Measurements from ENCODE around the gene TRMT2B.
"Not testable (repeated sequence)": the region's sequence is repeated elsewhere in the genome, so short reads cannot be mapped to it uniquely, and the experiment has no call there.

Gene TRMT2B, protein sequence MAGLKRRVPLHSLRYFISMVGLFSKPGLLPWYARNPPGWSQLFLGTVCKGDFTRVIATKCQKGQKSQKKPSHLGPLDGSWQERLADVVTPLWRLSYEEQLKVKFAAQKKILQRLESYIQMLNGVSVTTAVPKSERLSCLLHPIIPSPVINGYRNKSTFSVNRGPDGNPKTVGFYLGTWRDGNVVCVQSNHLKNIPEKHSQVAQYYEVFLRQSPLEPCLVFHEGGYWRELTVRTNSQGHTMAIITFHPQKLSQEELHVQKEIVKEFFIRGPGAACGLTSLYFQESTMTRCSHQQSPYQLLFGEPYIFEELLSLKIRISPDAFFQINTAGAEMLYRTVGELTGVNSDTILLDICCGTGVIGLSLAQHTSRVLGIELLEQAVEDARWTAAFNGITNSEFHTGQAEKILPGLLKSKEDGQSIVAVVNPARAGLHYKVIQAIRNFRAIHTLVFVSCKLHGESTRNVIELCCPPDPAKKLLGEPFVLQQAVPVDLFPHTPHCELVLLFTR

DNA sequence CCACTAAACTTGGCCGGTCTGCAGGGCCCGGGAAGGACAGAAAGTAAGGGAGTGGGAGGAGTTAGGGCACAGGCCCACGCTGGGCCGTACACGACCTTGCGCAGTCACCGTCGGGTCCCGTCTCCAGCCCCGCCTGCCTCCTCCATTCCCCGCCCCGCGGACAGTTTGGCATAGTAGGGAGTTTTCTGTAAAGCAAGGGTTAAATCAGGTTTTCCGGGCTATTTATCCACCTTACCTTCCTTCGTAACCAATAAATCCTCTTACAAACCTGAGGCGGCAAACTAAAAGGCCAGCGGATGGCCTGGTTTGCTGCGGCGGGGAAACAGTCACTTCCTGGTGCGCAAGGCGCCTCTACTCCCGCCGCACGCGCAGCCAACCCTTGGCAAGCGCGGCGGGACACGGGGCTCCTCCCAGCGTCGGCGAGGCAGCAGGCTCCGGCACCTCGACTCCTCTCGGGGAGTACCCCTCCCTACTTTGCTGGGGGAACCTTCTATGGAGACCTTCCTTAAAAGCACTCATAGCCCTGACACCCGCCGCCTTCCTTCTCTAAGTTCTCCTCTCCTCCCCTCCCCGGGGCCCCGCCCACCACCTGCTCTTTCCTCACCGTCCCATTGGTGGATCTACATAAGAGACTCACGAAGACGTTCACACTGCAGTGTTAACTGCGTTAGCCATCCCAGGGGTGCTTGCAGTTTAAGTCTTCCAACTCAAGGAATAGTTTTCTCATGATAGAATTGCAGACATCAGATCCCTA lies at the start of gene TRMT2B:
Gene TRMT2B (minus strand): TSS at position 563 of the 754 bp plus-strand sequence. CDS start 9,822 bp downstream, outside the sequence.
- DNase-seq, result peak; percentile 71

DNA sequence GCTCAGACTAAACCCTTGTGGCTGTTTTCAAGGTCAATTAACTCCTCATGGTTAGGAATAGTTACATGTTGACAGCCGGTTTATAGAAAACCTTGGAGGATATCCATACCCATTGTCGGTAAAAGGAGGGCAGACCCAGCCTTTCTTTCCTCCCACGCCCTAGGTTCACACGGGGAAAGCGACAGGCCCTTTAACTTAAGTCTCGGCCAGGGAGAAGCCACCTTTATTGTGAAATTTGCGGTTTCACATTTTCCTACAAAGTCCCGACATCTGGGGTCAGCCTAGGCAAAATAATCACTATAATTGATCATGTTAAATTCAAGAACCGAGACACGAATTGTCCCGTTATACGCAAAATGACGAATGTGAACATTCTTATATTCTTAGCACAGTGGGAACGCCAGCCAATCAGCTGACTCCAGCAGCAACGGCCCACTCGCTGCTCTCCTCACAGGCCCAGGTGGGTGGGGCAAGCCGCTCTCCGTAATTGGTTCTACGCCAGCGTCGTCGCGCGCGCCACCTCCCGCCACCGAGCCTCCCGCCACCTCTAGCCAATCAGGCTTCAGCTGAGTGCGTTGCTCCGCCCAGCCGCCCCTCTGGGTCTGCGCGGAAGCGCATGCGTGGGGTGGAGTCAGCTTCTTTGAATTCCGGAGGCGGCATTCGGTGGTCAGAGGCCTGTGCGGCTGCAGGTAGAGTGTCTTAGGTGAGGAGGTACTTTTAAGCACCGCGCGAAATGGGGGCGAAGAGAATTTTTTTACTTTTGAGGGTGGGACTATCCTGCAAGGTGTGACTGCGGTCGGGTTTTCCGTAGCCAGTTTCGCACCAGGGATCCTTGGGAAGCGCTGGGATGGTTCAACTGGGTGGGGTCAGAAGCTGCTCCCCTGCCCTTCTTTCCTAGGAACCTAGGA lies 45.9 kb upstream of the TRMT2B start, which contains the start of gene CENPI:
Gene CENPI (plus strand): TSS at position 659 of the 908 bp plus-strand sequence. CDS start 2,867 bp downstream, outside the sequence.
- peak; percentile 83 for DNase-seq

DNA sequence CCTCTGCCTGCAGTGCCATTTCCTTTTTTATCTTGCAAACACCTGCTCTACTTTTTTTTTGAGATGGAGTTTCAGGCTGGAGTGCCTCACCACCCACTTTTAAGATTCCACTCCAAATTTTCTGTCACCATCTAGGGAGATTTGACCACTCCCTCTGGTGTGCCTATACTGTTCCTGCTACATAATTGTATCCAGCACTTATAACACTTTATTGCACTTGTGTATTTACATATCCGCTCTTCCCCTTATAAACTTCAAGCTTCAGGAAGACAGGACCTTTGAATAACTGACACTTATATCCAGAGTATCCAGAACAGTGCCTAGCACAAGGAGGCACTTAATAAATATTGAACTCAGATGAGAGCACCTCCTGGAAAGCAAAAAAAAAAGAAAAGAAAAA lies 39.9 kb upstream of the TRMT2B start:
- no peak for DNase-seq

DNA sequence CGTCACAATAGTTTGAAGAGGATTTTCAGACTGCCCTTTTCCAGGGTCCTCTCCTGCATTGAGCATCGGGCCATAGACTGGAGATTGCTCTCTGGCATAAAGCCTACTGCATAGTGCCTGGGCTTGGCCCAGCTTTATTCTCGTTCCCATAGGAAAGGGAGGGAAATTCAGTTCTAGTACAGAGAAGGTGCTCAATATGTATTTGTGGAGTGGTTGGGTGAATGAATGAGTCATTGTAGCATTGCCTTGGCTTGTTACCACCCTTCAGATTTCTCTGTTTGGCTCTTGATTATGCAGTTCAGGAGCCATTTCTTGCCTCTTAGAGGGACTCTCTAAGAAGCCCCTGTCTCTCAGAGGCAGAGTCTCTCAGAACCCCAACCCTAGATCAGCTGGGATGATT lies 29.3 kb upstream of the TRMT2B start:
- no peak for DNase-seq

DNA sequence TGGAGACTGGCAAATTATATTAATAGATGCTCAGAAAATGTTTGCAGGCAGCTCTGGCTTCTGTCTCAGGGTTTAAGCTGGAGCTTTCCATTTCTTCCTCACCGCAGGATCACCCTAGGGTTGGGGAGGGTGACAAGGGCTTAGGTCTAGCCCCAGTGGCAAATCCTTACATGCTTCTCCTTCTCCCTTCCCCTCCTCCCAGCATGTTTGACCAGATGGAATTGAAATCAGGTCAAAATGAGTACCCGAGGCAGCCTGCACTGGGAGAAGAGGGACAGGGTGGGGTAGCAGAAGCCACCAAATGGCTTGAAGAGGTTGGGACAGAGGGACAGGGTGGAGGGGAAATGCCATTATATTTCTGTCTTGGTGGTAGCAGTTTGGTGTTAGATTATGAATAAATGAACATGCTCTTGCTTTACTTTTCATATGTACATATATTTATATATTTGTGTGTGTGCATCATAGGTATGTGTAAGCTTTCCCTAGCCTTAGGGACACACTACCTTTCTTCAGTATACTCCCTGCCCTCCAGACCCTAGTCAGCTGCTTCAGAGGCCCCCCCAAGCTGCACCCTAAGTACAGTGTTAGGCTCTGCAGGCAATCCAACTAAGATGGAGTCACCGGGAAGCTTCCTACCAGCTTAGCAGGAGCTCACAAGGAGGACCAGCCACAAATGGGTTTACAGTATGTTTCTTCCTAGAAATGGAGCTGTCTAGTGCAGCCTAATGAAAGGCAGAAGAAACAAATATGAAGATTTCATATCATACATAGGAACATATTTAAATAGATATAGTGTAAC lies 28.6 kb upstream of the TRMT2B start:
- DNase-seq, result no peak

DNA sequence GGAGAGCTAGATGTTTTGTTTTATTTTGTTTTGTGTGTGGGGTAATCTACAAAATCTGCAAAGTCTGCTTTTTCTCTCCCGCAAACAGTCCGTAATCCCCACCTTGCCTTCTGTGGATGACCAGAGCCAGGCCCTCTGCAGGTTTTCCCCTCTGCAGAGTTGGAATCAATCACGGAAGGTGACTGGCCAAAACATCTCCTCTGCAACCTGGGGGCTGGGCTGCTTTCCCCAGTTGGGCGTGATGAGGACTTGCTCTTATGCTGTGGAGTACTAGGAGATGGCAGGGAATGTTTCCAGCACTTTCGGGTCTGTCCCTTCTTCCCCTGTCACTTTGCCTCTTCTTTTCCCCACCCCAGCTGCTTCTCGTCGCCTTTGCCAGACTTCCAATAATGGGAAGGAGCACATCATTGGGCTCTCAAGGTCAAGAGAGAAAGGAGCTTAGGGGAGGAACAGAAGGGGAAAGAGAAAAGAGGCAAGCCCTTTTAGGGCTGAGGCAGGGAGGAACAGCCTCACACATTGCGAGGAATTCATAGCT lies 27.9 kb upstream of the TRMT2B start:
- no peak for DNase-seq

DNA sequence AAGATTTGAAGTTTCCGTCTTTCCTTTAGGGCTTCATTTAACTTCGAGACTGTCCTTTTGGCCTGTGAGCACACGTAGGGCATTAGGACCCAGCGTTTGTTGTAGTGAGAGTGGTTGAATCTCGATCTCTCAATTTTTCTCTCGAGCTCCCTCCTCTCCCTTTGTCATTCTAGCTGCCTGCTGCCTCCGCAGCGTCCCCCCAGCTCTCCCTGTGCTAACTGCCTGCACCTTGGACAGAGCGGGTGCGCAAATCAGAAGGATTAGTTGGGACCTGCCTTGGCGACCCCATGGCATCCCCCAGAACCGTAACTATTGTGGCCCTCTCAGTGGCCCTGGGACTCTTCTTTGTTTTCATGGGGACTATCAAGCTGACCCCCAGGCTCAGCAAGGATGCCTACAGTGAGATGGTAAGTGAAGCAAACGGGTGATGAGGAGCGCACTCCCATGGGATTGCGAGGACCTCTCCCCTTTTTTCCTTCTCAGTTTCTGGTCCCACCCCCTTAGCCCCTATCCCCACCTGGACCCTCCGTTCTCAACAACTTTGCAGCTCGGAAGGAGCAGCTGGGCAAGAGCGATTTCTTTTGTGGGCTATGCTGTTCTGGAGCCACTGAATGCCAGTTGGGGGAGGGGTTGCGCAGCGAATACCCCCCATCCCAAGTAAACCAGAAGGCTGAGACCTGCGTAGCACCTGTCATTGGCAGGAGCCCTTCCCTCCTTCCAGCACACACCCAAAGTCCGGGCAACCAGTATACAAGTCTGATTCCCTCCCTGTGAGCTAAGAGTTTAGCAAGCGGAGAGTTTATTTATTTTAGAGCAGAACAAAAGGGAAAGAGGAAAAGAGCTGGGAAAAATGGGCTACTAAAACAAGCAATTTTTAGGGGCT lies 27.0 kb upstream of the TRMT2B start, which contains the start of gene TMEM35A:
Gene TMEM35A (plus strand): TSS at position 164 of the 883 bp plus-strand sequence. CDS start 124 bp downstream, at position 288.
- DNase-seq, result no peak

DNA sequence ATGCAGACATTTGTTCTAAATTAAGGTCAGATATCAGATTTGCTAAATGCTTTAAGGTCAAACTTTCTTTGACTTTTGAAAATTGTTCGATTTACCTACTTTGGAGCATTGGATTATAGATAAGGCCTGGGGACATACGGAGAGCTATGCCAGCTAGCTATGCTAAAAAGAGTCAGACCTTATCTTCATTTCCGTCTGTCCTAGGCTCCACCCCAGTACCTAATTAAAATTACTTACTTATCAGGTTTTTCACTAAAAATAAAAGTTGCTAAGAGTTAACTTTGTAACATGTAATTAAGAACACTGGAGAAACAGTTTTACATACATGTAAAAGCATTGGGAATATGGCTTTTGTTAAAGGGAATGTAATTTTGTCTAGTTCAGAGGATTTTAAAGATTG lies 19.7 kb upstream of the TRMT2B start:
- no peak for DNase-seq

DNA sequence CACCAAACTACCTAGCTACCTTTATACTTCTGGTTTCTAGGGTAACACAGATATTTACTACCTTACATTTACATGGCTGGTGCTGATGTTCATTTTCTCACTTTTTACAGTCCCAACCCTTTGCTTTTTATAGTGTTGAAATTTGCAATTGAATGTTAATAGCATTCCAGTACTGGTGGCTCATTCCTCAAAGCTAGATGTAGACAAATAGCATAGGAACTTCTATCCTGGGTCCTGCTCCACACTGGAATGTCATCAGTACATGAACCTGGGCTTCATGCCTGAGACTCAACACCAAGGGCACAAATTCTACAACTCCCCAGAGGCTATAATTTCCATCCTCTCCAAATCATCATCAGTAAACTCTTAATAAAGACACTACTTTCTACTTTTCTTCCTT lies 10.3 kb upstream of the TRMT2B start:
- DNase-seq, result no peak

DNA sequence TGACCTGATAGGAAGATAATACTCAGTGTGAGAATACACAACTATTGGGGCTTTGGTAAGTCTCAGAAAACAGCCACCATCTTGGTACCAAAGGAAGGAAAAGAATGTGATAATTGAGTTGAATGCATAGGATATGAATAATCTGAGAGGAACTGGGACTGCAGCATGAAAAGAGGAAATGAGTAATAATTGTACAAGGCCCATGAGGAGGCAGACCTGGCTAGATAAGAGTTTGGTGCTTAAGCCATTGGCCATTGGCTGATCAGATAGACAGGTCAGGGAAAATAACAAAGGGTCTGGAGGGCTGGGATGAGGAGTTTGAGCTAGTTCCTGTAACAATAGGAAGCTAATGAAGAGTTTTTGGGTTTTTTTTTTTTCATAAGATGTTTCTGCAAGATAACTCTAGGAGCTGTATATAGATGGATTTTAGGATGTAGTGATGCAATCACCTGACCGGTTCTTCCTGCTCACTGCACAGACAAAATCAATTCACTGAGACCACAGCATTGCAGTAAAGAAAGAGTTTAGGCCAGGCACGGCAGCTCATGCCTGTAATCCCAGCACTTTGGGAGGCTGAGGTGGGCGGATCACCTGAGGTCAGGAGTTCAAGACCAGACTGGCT lies 5.3 kb upstream of the TRMT2B start:
- DNase-seq, result no peak

DNA sequence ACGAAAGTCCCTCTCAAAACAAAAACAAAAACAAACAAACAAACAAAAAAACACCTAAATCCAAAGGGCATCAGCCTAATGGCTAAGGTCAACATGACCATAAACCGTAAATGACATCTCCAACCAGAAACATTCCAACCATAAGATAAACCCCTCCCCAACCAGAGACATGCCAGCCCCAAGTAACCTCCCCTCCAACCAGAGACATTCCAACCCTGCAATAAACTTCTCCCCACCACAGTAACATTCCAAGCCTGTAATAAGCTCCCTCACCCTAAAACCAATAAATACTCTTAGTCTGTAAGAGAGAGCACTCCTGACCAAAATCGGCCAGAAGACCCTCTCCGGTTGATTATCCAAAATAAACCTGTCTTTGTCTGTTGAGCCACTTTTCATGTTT lies 4.6 kb upstream of the TRMT2B start:
- DNase-seq, result not testable (repeated sequence)

DNA sequence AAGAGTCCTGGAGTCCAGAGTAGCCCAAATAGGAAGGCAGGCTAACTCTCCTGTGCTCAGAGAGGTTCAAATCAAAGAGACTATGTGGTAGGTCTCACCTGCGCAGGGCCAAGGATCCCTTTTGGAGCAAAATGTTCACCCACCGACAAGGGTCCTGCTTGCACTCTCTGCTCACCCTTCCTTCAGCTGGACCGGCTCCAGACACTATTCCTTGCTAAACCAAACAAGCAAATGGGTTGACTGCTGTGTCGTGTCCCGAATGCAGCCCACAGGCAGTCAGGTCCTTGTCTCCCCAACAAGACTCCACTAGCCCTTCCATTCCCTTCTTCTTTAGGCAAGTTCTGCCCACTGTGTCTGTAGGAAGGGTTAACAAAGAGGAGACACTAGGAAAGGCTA lies 760 bp downstream of the TRMT2B start:
- DNase-seq, result no peak

DNA sequence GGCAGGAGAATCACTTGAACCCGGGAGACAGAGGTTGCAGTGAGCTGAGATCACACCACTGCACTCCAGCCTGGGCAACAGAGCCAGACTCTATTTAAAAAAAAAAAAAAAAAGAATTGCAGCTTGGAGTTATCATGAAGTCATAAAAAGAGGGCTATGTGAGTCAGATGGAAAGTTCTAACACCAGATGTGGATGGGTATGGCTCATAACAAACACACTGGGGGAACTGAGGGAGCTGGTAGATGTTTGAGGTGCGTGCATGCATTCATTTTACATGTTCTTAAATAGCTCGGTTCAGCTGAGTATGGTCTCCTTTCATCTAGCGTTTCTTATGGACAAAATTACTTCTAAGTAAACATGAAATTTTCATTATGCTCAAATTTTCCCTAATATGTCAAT lies 11.7 kb downstream of the TRMT2B start:
- DNase-seq, result no peak

DNA sequence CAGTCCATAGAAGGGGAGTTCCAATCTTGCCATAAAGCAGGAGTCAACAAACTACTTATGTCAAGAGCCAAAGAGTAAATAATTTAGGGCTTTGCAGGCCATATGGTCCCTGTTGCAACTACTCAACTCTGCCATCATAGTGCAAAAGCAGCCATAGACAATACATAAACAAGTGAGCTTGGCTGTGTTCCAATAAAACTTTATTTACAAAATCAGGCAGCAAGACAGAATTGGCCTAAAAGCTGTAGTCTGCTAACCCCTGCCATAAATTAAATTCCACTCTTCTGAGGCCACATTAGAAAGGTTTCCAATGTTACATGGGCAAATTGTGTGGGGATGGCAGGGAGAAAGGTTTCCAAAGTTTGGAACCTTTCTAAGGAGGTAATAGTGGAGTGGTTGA lies 14.7 kb downstream of the TRMT2B start:
- DNase-seq, result no peak

DNA sequence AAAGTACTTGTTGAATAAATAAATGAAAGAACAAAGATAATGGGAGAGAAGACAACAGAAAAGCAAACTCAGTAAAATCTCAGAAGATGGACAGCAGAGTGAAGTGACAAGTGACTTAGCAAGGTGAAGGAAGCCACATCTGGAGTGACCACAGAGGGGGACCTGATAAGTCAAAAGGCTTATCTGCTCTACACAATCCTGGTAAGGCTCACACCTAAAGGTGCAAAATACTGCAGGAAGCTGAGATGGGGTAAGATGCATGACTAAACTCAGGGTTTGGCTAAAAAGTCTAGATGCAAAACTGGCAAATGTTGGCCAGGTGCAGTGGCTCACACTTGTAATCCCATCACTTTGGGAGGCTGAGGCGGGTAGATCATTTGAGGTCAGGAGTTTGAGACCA lies 22.2 kb downstream of the TRMT2B start:
- DNase-seq, result no peak

DNA sequence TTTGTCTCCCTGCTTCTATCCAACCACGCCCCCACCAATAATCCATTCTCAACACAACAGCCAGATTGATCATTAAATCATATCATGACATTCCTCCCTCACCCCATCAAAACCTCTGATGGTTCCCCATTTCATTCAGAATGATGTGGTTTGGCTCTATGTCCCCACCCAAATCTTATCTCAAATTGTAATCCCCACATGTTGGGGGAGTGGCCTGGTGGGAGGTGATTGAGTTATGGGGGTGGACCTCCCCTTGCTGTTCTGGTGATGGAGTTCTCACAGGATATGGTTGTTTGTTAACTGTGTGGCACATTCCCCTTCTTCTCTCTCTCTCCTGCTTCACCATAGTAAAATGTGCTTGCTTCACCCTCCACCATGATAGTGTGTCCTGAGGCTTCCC lies 23.3 kb downstream of the TRMT2B start:
- DNase-seq, result no peak

DNA sequence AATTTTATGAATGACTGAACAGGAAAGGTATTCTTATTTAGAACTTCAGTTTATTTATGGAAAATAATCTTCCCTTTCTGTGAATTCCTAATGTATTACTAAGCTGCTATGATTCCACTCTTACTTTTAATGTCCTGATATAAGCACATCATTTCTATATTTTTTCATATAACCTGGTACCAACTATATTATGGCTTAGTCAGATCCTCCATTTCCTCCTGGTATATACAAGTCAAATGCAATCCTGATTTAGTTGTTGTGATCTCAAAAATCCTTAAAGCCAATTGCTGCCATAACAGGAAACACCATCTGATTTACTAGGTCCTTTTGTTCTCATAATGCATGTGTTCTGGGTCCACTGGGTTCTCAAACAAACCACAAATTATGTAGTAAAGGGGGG lies 26.8 kb downstream of the TRMT2B start:
- no peak for DNase-seq

DNA sequence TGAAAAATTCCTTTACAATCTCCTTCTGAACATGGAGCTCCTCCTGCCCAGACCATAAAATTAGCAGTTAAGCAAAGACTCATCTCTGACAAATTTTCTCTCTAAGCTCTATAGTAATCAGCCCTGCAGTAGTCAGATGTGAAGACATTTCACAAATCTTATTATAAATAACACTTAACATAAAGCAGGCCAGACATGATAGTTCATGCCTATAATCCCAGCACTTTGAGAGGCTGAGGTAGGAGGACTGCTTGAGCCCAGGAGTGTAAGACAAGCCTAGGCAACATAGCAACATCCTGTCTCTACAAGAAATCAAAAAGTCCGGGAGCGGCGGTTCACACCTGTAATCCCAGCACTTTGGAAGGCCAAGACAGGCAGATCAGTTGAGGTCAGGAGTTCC lies 29.9 kb downstream of the TRMT2B start:
- no peak for DNase-seq

DNA sequence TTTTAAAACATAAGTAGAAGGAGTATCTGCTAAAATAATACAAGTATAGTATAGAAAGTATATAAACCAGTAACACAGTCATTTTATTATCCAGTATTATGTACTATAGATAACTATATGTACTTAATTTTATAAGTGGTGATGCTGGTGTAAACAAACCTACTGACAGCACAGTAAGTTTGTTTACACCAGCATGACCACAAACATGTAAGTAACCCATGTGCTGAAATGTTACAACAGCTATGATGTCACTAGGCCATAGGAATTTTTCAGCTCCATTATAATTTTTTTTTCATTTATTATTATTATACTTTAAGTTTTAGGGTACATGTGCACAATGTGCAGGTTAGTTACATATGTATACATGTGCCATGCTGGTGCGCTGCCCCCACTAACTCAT lies 39.9 kb downstream of the TRMT2B start:
- DNase-seq, result not testable (repeated sequence)

DNA sequence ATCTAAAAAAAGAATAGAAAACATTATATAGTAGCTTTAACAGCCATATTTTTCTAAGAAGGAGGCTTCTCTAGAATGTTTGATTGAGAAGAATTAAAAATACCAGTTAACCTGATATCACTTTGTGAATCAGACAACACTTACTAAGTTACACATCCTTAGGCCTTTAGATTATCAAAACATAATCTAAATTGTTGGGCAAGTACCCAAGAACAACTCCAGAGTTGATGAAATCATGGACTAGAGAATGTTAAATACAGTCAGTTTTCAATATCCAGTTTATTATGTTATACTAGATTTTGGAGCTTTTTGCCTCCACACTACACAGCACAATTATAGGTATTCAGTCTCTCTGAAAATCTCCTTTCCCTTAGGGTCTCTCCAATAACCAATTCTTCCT lies 42.8 kb downstream of the TRMT2B start:
- DNase-seq, result no peak

Data from activated T-cell treated with anti-CD3 and anti-CD28 coated beads for 4 hours (primary cell).